GM23338 (cell line): ENCODE data around the gene SYNRG. TPM values are rescaled to one million over a fixed set of nuclear protein-coding genes. Genes with fewer than 3 reads are reported as not detected.

Experiments used
- ATAC-seq: fragments of 200-7000 bp; cut with Tn5 transposase; 3 replicates; pipeline ENCODE4 v1.9.1; 2020
- DNase-seq: peaks from one replicate; pipeline ENCODE4 v3.0.0-alpha.2; 2015; ENCODE audit warnings: low spot score
- H2AFZ ChIP-seq: fragments of 200-600 bp; sonication (generic); 2 replicates; pipeline ENCODE4 v1.8.0; 2016; ENCODE audit warnings: antibody characterized with exemption, mild to moderate bottlenecking, moderate library complexity
- H3F3A ChIP-seq: fragments of 200-600 bp; sonication (generic); replicated peaks from 2 replicates; pipeline ENCODE4 v1.8.0; 2017; ENCODE audit warnings: antibody characterized with exemption, mixed run types, low read depth
- H3K27ac ChIP-seq: fragments of 200-600 bp; sonication (generic); 2 replicates; pipeline ENCODE4 v1.6.1; 2016; ENCODE audit warnings: low read depth
- H3K27me3 ChIP-seq: fragments of 200-600 bp; sonication (generic); 2 replicates; pipeline ENCODE4 v1.8.0; 2016; ENCODE audit warnings: mild to moderate bottlenecking, mixed run types, moderate library complexity; ENCODE audit not compliant: insufficient read depth
- H3K36me3 ChIP-seq: fragments of 200-600 bp; sonication (generic); 2 replicates; pipeline ENCODE4 v1.8.0; 2016; ENCODE audit warnings: mild to moderate bottlenecking; ENCODE audit not compliant: insufficient read depth
- H3K4me1 ChIP-seq: fragments of 200-600 bp; sonication (generic); 2 replicates; pipeline ENCODE4 v1.8.0; 2016; ENCODE audit warnings: mild to moderate bottlenecking, moderate library complexity; ENCODE audit not compliant: insufficient read depth
- H3K4me2 ChIP-seq: fragments of 200-600 bp; sonication (generic); 2 replicates; pipeline ENCODE4 v1.7.1; 2017; ENCODE audit warnings: mixed run types
- H3K4me3 ChIP-seq: fragments of 200-600 bp; sonication (generic); 2 replicates; pipeline ENCODE4 v1.6.1; 2016; ENCODE audit warnings: mixed run types
- H3K79me2 ChIP-seq: fragments of 200-600 bp; sonication (generic); replicated peaks from 2 replicates; pipeline ENCODE4 v1.8.0; 2017; ENCODE audit warnings: mild to moderate bottlenecking; ENCODE audit not compliant: insufficient read depth
- H3K9me2 ChIP-seq: fragments of 200-600 bp; sonication (generic); 2 replicates; pipeline ENCODE4 v1.8.0; 2017; ENCODE audit not compliant: insufficient read depth
- H4K20me1 ChIP-seq: fragments of 200-600 bp; sonication (generic); replicated peaks from 2 replicates; pipeline ENCODE4 v1.8.0; 2017; ENCODE audit warnings: mild to moderate bottlenecking; ENCODE audit not compliant: insufficient read depth
- H3K27ac Mint-ChIP-seq: 2 replicates; pipeline ENCODE4 v1.8.0; 2020; ENCODE audit warnings: inconsistent platforms, mild to moderate bottlenecking, moderate library complexity, mixed read lengths
- H3K27me3 Mint-ChIP-seq: 3 replicates; pipeline ENCODE4 v1.8.0; 2022; ENCODE audit warnings: low read depth, mild to moderate bottlenecking, moderate library complexity, mixed read lengths, inconsistent platforms; ENCODE audit not compliant: insufficient read depth, poor library complexity
- H3K36me3 Mint-ChIP-seq: 3 replicates; pipeline ENCODE4 v1.8.0; 2021; ENCODE audit warnings: low read depth, mild to moderate bottlenecking, inconsistent platforms, moderate library complexity, mixed read lengths
- H3K4me1 Mint-ChIP-seq: 3 replicates; pipeline ENCODE4 v1.8.0; 2020; ENCODE audit warnings: mild to moderate bottlenecking, inconsistent platforms, mixed read lengths
- H3K4me3 Mint-ChIP-seq: 3 replicates; pipeline ENCODE4 v1.8.0; 2021; ENCODE audit warnings: moderate library complexity, mild to moderate bottlenecking, inconsistent platforms, mixed read lengths
- H3K9me3 Mint-ChIP-seq: 3 replicates; pipeline ENCODE4 v1.8.0; 2020; ENCODE audit warnings: moderate library complexity, mild to moderate bottlenecking, inconsistent platforms, mixed read lengths
- CREB1 ChIP-seq: fragments of 250-450 bp; sonication (Bioruptor Pico); IDR thresholded peaks from 2 replicates; pipeline ENCODE4 v1.5.0; 2020; ENCODE audit warnings: low read depth, mild to moderate bottlenecking, moderate library complexity
- CTCF ChIP-seq, 2 experiments: fragments of 200-600 bp in 1 of 2; sonication (generic) in 1 of 2; conservative IDR thresholded peaks; 2 replicates each; pipeline versions ENCODE4 v1.5.1 to v1.6.1; 2016 to 2017; ENCODE audit warnings: antibody characterized with exemption in 2 of 2, low read depth in 2 of 2, mild to moderate bottlenecking in 2 of 2, moderate library complexity in 1 of 2
- STAT1 ChIP-seq: IDR thresholded peaks from one replicate; pipeline ENCODE4 v1.6.1; 2016; ENCODE audit warnings: antibody characterized with exemption; ENCODE audit not compliant: unreplicated experiment
- ZNF114 ChIP-seq: fragments of 250-450 bp; sonication (Bioruptor Pico); IDR thresholded peaks from 2 replicates; pipeline ENCODE4 v1.5.0; 2020; ENCODE audit warnings: mild to moderate bottlenecking, moderate library complexity
- ZNF331 ChIP-seq: fragments of 250-450 bp; sonication (Bioruptor Pico); IDR thresholded peaks from 2 replicates; pipeline ENCODE4 v1.5.0; 2020; ENCODE audit warnings: low read depth, mild to moderate bottlenecking, moderate library complexity
- polyA plus RNA-seq: library from polyadenylated mRNA; unstranded; fragments of >200 nt; fragmentation: Nextera tagmentation; extraction: Ambion mirVana; gene quantifications from 2 replicates; pipeline ENCODE4 v1.2.1, GENCODE V29; 2016
- total RNA-seq: library from RNA; depleted of rRNA; stranded (reverse); fragments of >200 nt; shearing (Covaris generic); gene quantifications from 2 replicates; pipeline ENCODE4 v1.2.3, GENCODE V29; 2014
- TF ChIP-seq, protein P1 (sequence below): fragments of 250-450 bp; sonication (Bioruptor Pico); IDR thresholded peaks from 2 replicates; pipeline ENCODE4 v1.5.0; 2020; ENCODE audit warnings: mild to moderate bottlenecking, moderate library complexity

Gene SYNRG
- total and polyA plus RNA-seq, 2 experiments from 2014 or later, result 18.6 to 22.6 TPM

- no peaks in the 10 kb centered on the region for H3K27me3 Mint-ChIP-seq
- H3K4me3 Mint-ChIP-seq, result no peak overlapping the region
- 0 out of 2 replicates have a peak, but pooled peaks cover 2% of the 10 kb centered on the region for H3K36me3 ChIP-seq
- H4K20me1 ChIP-seq, result no peaks in the 10 kb centered on the region
- H3K9me3 Mint-ChIP-seq, result no peaks in the 10 kb centered on the region
- H3K27me3 ChIP-seq, result no peaks in the 10 kb centered on the region
- H3K9me2 ChIP-seq, result no peaks in the 10 kb centered on the region
- H3K27ac ChIP-seq, result no peak overlapping the region
- no peaks in the 10 kb centered on the region for H3K79me2 ChIP-seq
- H3K4me2 ChIP-seq, result no peak overlapping the region
- H3F3A ChIP-seq, result no peaks in the 10 kb centered on the region
- H3K27ac Mint-ChIP-seq, result no peak overlapping the region
- ATAC-seq (no peak), DNase-seq (no peak)
- H3K36me3 Mint-ChIP-seq, result peaks cover 15% of the 10 kb centered on the region; the same call in 2 of the 3 replicates
- peaks cover 3% of the 10 kb centered on the region; the same call in 2 of the 3 replicates for H3K4me1 Mint-ChIP-seq
- no peak for TF ChIP-seq ZNF114 (CRISPR knock-in tag)
- no peak for TF ChIP-seq CTCF (conservative IDR thresholded peaks at IDR 0.05; ENCODE audit: low read depth in 2 of 2)
- TF ChIP-seq, protein P1, sequence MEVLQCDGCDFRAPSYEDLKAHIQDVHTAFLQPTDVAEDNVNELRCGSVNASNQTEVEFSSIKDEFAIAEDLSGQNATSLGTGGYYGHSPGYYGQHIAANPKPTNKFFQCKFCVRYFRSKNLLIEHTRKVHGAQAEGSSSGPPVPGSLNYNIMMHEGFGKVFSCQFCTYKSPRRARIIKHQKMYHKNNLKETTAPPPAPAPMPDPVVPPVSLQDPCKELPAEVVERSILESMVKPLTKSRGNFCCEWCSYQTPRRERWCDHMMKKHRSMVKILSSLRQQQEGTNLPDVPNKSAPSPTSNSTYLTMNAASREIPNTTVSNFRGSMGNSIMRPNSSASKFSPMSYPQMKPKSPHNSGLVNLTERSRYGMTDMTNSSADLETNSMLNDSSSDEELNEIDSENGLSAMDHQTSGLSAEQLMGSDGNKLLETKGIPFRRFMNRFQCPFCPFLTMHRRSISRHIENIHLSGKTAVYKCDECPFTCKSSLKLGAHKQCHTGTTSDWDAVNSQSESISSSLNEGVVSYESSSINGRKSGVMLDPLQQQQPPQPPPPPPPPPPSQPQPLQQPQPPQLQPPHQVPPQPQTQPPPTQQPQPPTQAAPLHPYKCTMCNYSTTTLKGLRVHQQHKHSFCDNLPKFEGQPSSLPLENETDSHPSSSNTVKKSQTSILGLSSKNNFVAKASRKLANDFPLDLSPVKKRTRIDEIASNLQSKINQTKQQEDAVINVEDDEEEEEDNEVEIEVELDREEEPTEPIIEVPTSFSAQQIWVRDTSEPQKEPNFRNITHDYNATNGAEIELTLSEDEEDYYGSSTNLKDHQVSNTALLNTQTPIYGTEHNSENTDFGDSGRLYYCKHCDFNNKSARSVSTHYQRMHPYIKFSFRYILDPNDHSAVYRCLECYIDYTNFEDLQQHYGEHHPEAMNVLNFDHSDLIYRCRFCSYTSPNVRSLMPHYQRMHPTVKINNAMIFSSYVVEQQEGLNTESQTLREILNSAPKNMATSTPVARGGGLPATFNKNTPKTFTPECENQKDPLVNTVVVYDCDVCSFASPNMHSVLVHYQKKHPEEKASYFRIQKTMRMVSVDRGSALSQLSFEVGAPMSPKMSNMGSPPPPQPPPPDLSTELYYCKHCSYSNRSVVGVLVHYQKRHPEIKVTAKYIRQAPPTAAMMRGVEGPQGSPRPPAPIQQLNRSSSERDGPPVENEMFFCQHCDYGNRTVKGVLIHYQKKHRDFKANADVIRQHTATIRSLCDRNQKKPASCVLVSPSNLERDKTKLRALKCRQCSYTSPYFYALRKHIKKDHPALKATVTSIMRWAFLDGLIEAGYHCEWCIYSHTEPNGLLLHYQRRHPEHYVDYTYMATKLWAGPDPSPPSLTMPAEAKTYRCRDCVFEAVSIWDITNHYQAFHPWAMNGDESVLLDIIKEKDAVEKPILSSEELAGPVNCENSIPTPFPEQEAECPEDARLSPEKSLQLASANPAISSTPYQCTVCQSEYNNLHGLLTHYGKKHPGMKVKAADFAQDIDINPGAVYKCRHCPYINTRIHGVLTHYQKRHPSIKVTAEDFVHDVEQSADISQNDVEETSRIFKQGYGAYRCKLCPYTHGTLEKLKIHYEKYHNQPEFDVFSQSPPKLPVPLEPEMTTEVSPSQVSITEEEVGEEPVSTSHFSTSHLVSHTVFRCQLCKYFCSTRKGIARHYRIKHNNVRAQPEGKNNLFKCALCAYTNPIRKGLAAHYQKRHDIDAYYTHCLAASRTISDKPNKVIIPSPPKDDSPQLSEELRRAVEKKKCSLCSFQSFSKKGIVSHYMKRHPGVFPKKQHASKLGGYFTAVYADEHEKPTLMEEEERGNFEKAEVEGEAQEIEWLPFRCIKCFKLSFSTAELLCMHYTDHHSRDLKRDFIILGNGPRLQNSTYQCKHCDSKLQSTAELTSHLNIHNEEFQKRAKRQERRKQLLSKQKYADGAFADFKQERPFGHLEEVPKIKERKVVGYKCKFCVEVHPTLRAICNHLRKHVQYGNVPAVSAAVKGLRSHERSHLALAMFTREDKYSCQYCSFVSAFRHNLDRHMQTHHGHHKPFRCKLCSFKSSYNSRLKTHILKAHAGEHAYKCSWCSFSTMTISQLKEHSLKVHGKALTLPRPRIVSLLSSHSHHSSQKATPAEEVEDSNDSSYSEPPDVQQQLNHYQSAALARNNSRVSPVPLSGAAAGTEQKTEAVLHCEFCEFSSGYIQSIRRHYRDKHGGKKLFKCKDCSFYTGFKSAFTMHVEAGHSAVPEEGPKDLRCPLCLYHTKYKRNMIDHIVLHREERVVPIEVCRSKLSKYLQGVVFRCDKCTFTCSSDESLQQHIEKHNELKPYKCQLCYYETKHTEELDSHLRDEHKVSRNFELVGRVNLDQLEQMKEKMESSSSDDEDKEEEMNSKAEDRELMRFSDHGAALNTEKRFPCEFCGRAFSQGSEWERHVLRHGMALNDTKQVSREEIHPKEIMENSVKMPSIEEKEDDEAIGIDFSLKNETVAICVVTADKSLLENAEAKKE (CRISPR knock-in tag), result no peak
- no peak for TF ChIP-seq STAT1
- no peak for TF ChIP-seq CREB1 (CRISPR knock-in tag)
- no peak for TF ChIP-seq ZNF331
- H2AFZ ChIP-seq, result no peak overlapping the region
- no peak overlapping the region for H3K4me3 ChIP-seq
- no peaks in the 10 kb centered on the region for H3K4me1 ChIP-seq
Measured at GRCh38 chr17:37555386-37555785, 53.8 kb downstream of the SYNRG start.
